GM19351 (cell line): Measurements from ENCODE around the gene FALEC.

Source experiments
- ATAC-seq: cut with Tn5 transposase; IDR thresholded peaks from one replicate; pipeline ENCODE4 v1.9.1; 2021; ENCODE audit warnings: mild to moderate bottlenecking, moderate library complexity; ENCODE audit not compliant: unreplicated experiment

The FALEC gene

DNA sequence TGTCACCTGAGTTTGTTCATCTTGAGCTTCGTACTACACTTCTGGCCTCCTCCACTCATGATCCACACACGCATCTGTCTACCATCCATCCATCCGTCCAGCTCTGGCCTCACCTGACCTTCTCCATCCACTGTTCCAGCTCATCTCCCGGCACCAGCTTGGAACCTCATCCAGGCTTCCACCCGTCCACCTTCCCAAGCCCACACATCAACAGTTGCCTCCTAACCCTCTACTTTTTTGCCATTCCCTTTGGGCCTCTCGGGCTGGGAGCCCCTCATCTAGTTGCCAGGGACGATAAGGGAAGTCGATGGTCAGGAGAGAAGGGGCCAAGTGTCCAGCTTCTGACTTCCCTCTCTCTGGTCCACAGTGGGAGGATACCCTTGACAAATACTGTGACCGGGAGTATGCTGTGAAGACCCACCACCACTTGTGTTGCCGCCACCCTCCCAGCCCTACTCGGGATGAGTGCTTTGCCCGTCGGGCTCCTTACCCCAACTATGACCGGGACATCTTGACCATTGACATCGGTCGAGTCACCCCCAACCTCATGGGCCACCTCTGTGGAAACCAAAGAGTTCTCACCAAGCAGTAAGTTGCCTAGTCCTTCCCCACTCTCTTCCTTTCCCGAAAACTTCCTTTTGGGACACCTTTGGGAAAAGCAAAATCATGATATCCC is 3.4 kb upstream of the FALEC start:
- ATAC-seq: no peak

GRCh38 chr1:150512846-150513245 is 2.7 kb upstream of the FALEC start:
- ATAC-seq: no peak

DNA sequence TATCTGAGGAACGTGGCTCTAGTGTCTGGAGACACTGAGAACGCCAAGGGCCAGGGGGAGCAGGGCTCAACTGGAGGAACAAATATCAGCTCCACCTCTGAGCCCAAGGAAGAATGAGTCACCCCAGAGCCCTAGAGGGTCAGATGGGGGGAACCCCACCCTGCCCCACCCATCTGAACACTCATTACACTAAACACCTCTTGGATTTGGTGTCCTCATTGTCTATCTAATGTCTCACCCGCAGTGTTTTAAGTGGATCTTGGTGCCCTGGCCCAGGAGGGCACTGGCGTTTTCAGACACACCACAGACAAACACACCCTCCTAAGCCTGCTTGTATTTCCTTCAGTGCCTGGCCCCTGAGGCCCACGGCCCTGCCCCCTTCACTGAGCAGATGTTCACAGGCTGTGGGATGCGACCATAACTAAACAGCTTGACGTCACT is 2.2 kb upstream of the FALEC start:
- ATAC-seq: no peak

- ATAC-seq: no peak
These were observed 1.3 kb upstream of the FALEC start for GRCh38 chr1:150514260-150514659.

DNA sequence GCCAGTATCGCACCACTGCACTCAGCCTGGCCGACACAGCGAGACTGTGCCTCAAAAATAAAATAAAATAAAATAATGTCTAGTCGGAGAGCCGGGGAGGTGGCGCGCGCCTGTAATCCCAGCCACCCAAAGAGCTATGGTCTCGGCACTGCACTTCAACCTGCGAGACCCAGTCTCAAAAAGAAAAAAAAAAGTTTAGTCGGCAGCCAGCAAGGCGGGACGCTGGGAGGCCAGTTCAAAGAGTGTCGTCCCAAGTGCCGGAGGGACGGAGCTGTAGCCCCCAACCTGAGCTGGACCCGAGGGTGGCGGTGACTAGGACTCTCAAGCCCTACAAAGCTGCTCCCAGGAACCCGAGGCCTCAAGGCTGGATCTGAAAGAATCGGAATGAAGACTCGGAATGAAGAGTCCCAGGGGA is 632 bp upstream of the FALEC start:
- ATAC-seq: peak; percentile 5

- no peak for ATAC-seq
These were observed 569 bp downstream of the FALEC start for GRCh38 chr1:150516050-150516591.

GRCh38 chr1:150516616-150517015 is 1.1 kb downstream of the FALEC start:
- ATAC-seq: no peak

DNA sequence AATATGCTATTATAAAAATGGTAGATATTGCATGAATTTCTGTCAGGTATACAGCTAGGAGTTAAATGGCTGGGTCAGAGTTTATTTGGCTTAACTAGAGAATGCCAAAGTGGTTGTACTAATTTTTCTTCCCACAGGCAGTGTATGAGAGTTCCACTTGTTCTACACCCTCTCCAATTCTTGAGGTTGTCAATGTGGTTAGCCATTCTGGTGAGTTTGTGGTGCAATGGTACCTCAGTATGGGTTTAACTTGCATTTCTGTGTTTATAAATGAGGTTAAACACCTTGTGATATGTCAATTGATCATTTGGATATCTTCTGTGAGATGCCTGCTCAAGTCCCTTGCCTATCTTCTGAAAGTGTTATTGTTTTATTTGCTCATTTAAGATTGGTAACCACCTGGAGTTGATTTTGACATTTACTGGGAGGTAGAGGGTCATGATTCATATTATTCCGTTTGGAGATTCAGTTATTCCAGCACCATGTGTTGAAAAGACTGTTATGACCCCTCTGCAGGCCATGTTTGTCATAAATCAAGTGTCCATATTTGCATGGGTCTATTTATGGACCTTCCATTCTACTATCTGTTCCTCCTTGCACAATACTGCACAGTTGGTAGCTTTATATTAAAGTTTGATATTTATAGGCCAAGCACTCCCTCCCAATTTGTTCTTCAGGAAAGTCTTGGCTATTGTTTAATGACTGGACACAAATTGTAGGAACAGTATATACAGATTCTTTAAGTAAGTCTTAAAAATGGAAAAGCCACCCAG is 5.8 kb downstream of the FALEC start:
- no peak for ATAC-seq

DNA sequence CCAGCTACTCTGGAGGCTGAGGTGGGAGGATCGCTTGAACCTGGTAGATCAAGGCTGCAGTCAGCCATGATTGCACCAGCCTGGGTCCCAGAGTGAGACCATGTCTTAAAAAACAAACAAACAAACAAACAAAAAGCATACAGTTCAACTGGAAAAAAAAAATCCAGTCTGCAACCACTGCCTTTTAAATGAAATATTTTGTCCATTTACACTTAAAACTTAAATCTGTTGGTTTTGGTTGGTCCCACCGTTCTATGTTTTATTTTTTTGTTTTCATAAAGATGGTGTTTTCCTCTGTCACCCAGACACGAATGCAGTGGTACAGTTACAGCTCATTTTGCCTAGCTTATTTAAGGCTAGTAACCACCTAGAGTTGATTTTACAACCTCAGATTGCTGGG is 9.8 kb downstream of the FALEC start:
- no peak for ATAC-seq

DNA sequence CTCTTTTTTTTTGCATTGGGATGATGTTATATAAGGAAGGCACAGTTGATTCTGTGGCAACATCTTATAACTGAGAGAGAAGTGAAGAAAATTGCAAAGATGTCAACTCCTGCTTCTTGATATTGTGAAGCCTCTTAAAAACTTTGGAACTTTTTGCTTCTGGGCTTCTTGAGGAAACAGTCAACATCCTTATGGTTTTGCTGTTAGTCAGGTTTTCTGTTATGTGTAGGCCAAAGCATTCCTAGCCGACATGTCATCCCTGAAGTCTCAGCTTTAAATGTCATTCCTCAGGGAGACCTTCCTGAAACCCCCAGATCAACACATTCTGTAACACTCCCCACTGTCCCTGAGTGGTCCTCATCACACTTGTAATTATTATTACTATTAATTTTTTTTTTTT is 12.6 kb downstream of the FALEC start:
- no peak for ATAC-seq

DNA sequence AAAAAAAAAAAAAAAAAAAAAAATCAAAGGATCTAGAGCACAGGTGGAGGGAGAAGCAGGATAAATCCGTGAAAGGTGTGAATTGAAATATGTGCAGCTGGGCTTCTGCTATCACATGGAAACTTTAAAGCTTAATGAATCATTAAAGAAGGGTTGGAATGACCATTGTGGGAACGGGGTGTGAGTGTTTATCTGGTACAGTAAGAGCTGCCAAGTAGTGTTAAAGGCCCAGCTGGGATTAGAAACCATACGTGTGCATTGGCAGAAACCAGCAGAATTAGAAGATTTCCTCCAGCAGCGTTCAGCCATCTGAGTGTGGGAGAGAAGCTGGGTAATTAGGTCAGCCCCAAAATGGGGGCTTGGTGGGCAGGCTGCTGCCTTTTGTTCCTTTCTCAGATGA is 13.5 kb downstream of the FALEC start:
- ATAC-seq: no peak

DNA sequence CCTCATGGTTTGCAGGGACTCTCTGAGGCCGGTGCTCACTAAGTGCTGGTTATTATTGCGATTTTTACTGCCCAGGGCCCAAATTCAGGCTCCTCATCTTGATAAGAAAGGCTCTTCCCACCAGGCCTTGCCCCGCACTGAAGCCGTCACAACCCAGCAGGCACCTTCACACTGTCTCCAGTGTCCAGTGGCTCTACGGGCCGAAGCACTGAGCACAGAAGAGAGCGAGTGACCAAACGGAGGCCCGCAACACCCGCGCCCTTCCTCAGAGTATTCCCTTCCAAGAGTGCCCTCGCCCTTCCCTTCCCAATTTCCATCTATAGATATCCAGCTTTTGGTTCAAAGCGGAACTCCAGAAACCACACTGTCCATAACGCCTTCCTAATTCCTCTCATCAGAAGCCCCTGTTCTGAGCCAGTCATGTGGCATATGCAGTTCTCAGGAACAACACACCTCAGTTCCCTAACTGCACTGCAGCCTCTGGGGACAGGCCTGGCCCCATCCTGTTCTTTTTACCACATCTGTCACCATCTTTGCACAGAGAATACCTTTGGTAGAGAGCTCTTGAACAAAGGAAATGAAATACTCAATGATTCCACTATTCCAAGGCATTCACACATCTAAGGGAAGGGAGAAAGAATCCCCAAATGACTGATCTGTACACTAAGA is 15.1 kb downstream of the FALEC start:
- no peak for ATAC-seq

DNA sequence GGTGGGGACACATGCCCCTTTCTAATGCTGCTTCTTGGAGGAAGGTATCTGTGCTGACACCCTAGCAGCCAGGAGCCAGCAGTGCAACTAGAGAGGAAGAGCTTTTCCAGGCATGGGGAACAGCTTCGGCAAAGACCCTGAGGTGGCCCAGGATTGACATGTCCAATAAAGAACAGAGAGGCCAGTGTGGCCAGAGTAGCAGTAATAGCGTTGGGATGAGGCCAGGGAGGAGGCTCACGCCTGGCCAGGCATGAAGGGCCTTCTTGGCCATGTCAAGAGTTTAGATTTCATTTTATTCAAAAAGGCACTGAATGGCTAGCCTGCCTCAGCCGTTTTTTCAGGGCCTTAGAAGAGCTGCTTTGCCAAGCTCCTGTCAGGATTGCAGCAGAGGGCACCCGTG is 17.3 kb downstream of the FALEC start:
- no peak for ATAC-seq

DNA sequence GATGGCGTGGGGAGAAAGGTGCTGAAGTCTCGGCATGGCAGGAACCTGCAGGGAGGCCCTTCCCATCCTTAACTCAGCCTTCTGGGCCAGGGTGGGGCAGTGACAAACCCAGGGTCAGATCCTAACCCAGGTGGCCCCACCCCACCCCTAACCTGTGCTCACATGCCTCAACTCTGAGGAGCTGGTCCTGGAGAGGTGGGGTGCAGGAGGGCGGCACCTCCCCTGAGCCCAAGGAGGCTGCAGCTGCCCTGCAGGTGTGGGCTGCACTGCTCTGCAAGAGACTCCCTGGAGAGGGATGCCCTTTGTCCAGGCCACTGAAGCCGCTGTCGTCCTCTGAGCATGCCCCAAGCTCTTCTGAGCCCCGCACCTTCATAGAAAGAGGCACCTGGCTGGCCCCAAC is 18.4 kb downstream of the FALEC start:
- ATAC-seq: no peak

DNA sequence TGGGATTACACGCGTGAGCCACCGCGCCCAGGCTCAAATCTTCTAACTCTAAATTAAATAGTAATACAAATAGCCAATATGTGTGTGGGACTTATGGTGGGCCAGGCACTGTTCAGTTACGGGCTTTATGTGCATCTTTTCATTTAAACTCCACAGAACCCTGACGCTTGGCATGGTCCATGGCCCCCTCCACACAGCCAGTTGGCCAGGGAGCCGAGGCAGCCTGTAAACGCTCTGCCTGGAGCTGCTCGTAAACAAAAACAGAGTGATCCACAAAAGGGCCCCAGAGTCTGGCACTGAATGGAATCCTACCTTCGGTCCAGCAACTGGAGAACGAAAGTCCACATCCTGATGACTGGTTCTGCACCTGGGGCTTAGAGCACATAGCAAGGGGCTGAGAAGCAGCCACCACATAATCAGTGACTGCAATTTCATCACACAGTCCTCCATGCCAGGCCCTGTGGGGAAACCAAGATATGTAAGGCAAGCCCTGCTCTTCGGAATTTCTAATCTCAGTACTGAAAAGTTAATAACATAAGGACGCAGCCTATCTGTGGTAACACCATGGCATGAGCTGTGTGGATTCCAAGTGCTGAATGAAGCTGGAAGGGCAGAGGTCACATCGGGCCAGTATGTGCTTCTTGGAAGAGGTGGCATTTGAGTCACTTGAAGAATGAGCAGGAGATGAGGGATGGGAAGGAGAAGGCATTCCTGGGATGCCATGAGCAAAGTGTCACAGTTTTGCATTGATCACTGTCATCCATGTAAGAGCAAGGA is 20.1 kb downstream of the FALEC start:
- no peak for ATAC-seq

DNA sequence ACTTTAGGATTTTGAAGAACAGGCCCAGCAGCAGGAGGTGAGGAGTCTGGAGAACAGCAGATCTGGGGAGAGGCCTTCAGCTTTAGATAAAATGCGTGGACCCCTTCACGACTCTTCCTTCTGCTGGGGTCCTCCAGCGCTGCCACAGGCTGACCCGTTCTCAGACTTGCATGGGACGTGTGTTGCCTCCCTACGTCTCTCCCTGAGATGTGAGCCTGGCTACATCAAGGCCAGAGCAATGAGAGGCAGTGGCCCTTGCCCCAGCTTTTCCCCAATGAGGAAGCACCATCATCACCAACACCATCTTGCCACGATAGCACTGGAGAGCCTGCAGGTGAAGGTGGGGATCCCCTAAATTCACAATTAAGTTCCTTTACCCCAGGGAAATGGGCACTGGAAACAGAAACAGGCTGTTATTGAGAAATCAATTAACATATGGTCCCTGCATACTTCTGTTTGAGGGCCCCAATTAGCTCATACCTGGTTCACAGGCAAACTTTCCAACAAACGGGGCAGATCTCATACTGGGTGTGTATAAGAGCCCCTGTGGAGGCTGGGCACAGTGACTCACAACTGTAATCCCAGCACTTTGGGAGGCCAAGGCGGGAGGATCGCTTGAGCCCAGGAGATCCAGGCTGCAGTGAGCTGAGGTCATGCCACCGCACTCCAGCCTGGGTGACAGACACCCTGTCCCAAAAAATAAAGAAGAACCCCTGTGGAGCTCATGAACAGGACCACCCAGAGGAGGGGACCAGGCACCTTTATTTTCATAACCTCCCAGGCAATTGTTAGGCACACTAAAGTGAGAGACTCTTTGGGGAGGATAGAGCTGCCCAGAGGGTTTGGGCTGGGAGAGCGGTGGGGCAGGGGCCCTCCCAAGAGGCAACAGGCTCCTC is 21.5 kb downstream of the FALEC start:
- ATAC-seq: no peak

DNA sequence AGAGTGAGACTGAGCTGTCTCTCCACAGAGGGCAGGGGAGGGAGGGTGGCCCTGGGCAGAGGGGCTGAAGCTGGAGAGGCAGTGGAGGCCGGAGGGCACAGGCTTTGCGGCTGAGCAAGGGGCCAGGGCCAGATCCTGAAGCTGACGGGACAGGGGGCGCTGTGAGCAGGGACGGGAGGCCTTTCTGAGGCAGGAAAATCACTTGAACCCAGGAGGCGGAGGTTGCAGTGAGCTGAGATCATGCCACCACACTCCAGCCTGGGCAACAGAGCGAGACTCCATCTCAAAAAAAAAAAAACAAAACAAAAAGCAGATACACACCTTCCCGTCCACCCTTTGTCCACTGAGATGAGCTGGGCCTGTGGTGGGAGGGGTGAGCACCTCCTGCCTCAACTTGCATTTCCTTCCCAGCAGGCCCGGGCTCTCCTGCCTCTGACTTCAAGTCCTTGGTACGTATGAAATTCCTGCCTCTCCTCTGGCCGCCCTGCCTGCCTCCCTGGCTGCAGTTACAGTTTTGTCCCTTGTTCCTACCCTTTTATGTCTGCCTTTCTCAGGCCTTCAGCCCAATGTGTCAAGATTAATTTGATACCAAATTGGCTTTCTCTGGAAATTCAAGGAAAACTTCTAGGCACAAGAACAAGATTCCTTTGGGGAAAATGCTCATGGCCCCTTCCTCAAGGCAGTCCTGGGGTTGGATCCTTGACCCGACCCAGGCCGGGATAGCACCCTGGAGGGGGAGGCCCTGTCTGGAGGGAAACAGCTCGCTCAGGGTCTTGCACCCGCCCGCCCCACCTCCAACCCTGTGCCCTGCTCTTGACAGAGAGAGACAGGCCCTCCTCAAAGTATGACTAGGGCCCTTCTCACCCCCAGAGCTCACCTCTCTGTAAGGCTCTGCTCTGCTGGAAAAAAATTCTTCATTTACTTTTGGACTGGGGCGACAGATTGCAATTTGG is 22.5 kb downstream of the FALEC start:
- no peak for ATAC-seq

DNA sequence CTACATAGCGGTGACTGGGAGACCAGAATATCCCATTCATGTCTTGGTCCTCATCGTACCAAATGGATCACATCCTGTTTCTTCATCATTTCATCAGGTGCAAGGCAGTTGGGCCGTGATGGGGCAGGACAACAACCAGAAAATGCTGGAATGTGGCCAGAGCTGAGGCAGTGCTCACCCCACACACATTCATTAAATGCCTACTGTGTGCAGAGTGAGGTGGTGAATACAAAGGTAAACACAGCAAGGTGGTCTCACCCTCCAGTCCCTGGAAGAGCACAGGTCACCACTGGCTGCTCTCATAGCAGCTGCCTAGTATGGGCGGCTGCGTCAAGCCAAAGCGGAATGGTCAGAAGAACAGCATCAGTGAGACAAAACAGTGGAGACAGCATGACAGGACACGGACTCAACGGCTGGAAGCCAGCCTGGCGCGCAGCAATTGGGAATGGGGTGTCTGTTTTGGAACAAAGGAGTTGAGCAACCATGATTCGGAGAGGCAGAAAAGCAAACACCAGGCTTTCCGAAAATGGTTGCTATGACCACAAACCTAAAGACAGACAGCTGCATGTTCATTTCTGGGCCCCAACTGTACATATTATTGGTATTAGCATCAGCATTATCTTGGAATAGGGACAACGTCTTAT is 28.1 kb downstream of the FALEC start:
- ATAC-seq: no peak
